OCI-LY3 (cell line): ENCODE measurements around the gene CAPN14.

Experiments used
- CTCF ChIP-seq: fragments of 200-600, 300-600 bp; sonication (generic); IDR thresholded peaks from 2 replicates; pipeline ENCODE4 v1.5.1; 2014; ENCODE audit warnings: antibody characterized with exemption, low read length, low read depth
- EZH2phosphoT487 ChIP-seq: fragments of 200-600 bp; shearing (Covaris generic); IDR thresholded peaks from 2 replicates; pipeline ENCODE4 v1.6.1; 2018; ENCODE audit warnings: antibody characterized with exemption, mixed run types, low read depth

- TF ChIP-seq CTCF (no peak), EZH2phosphoT487 (no peak)
Observed at GRCh38 chr2:31234683-31235503, 17.6 kb upstream of the CAPN14 start.
